Adrenal gland (tissue), 5 donors: Measurements from ENCODE around the gene FXYD7.

Source experiments
- POLR2A ChIP-seq, 2 donors: fragments of 450-650 bp; IDR thresholded peaks; one replicate each; pipeline ENCODE4 v1.6.1; 2017; ENCODE audit warnings: antibody characterized with exemption in 2 of 2, mild to moderate bottlenecking in 2 of 2, moderate library complexity in 1 of 2
- TF ChIP-seq, protein P1 (sequence below), 6 experiments: fragments of 450-650 bp in 4 of 6; fragments of 200-600 bp in 2 of 6; sonication (generic) in 1 of 6; IDR thresholded peaks; 1 replicate in 5 of 6; 2 replicates in 1 of 6; pipeline versions ENCODE4 v1.5.1 to v1.8.0; 2016 to 2021; ENCODE audit warnings: antibody characterized with exemption in 6 of 6, mild to moderate bottlenecking in 2 of 6, moderate library complexity in 1 of 6
- donor health status: DM: no; HTN: no; CAD: no.

DNA sequence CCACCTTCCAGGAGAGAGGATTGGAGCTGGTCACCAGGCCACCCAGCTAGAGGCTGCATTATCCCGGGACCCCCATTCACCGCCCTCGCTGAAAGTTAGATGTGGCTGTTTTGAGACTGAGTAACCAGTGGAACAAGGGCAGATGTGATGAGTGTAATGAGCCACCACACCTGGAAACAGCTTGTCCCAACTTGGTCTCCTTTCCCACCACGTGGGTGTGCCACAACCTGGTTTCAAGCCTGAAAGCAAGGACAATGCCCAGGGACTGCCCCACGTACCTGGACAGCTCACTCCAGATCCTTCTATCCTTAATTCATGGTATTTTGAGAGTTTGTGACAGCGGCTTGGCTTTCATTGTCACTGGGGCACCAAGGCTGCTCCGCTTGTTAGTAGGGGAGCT, 15.2 kb upstream of the FXYD7 start:
- TF ChIP-seq, protein P1, sequence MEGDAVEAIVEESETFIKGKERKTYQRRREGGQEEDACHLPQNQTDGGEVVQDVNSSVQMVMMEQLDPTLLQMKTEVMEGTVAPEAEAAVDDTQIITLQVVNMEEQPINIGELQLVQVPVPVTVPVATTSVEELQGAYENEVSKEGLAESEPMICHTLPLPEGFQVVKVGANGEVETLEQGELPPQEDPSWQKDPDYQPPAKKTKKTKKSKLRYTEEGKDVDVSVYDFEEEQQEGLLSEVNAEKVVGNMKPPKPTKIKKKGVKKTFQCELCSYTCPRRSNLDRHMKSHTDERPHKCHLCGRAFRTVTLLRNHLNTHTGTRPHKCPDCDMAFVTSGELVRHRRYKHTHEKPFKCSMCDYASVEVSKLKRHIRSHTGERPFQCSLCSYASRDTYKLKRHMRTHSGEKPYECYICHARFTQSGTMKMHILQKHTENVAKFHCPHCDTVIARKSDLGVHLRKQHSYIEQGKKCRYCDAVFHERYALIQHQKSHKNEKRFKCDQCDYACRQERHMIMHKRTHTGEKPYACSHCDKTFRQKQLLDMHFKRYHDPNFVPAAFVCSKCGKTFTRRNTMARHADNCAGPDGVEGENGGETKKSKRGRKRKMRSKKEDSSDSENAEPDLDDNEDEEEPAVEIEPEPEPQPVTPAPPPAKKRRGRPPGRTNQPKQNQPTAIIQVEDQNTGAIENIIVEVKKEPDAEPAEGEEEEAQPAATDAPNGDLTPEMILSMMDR (IDR thresholded peaks at IDR 0.05), result no peak
- TF ChIP-seq POLR2A (IDR thresholded peaks at IDR 0.05), result no peak
